Osteoblast (primary cell): ENCODE data around the gene LHFPL3. TPM values are rescaled to one million over a fixed set of nuclear protein-coding genes. Genes with fewer than 3 reads are reported as not detected.
"Not testable (repeated sequence)": the region's sequence is repeated elsewhere in the genome, so short reads cannot be mapped to it uniquely, and the experiment has no call there.

Experiments used
- DNase-seq: peaks from one replicate; pipeline ENCODE4 v3.0.0; 2011; ENCODE audit warnings: low spot score, mixed read lengths; ENCODE audit not compliant: insufficient read length; ENCODE audit errors: missing footprints
- H2AFZ ChIP-seq: 2 replicates; pipeline ENCODE4 v1.6.0; 2011; ENCODE audit warnings: mild to moderate bottlenecking, low read length
- H3K27ac ChIP-seq: 2 replicates; pipeline ENCODE4 v1.5.1; 2011; ENCODE audit warnings: mild to moderate bottlenecking, low read depth, low read length, moderate library complexity
- H3K27me3 ChIP-seq: 2 replicates; pipeline ENCODE4 v1.6.0; 2012; ENCODE audit warnings: mild to moderate bottlenecking, control low read depth, inconsistent platforms, low read length, moderate library complexity; ENCODE audit not compliant: insufficient read depth
- H3K36me3 ChIP-seq: 2 replicates; pipeline ENCODE4 v1.5.1; 2011; ENCODE audit warnings: mild to moderate bottlenecking, low read length, control low read depth, moderate library complexity; ENCODE audit not compliant: insufficient read depth
- H3K4me1 ChIP-seq: 2 replicates; pipeline ENCODE4 v1.5.1; 2011; ENCODE audit warnings: mild to moderate bottlenecking, low read length, control low read depth, moderate library complexity; ENCODE audit not compliant: insufficient read depth
- H3K4me2 ChIP-seq: 2 replicates; pipeline ENCODE4 v1.6.0; 2011; ENCODE audit warnings: mild to moderate bottlenecking, low read length; ENCODE audit not compliant: insufficient read depth
- H3K4me3 ChIP-seq: fragments of 200-600 bp; sonication (generic); 3 replicates; pipeline ENCODE4 v1.5.1; 2012; ENCODE audit warnings: mild to moderate bottlenecking, low read length, inconsistent platforms; ENCODE audit not compliant: insufficient read depth
- H3K79me2 ChIP-seq: 2 replicates; pipeline ENCODE4 v1.6.0; 2012; ENCODE audit warnings: mild to moderate bottlenecking, low read length, control low read depth, inconsistent platforms; ENCODE audit not compliant: insufficient read depth
- H3K9me3 ChIP-seq: 2 replicates; pipeline ENCODE4 v1.5.1; 2011; ENCODE audit warnings: low read depth, low read length, control low read depth
- H4K20me1 ChIP-seq: 2 replicates; pipeline ENCODE4 v1.6.0; 2012; ENCODE audit warnings: mild to moderate bottlenecking, low read length, control low read depth; ENCODE audit not compliant: insufficient read depth
- CTCF ChIP-seq: IDR thresholded peaks from 2 replicates; pipeline ENCODE4 v1.5.1; 2011; ENCODE audit warnings: mild to moderate bottlenecking, low read depth, low read length, moderate library complexity; ENCODE audit errors: extremely low read depth
- total RNA-seq: library from RNA; depleted of rRNA; stranded (reverse); fragments of >200 nt; gene quantifications from 2 replicates; pipeline ENCODE4 v1.2.3, GENCODE V29; 2012

The LHFPL3 gene
- total RNA-seq, 1 donor, result not detected

- TF ChIP-seq CTCF, result no peak
- no peak overlapping the region for H3K4me2 ChIP-seq
- H2AFZ ChIP-seq, result no peak overlapping the region
- no peaks in the 10 kb centered on the region for H3K79me2 ChIP-seq
- H3K9me3 ChIP-seq, result no peaks in the 10 kb centered on the region
- DNase-seq, result no peak
- H3K4me3 ChIP-seq, result no peak overlapping the region
- H3K36me3 ChIP-seq, result no peaks in the 10 kb centered on the region
- H3K27me3 ChIP-seq, result no peaks in the 10 kb centered on the region
- no peaks in the 10 kb centered on the region for H4K20me1 ChIP-seq
- no peak overlapping the region for H3K27ac ChIP-seq
- H3K4me1 ChIP-seq, result peaks cover 15% of the 10 kb centered on the region
These were observed 594.0 kb downstream of the LHFPL3 start for GRCh38 chr7:104922182-104923009.

- H4K20me1 ChIP-seq, result no peaks in the 10 kb centered on the region
- peak overlapping the region; percentile 67 for H3K27ac ChIP-seq
- H3K36me3 ChIP-seq, result no peaks in the 10 kb centered on the region
- DNase-seq, result peak; percentile 84
- H2AFZ ChIP-seq, result peak overlapping the region; percentile 88
- no peak overlapping the region for H3K4me3 ChIP-seq
- H3K9me3 ChIP-seq, result no peaks in the 10 kb centered on the region
- peak; percentile 89 for TF ChIP-seq CTCF
- no peaks in the 10 kb centered on the region for H3K79me2 ChIP-seq
- H3K4me2 ChIP-seq, result peak overlapping the region; percentile 48
- H3K4me1 ChIP-seq, result peaks cover 15% of the 10 kb centered on the region
- no peaks in the 10 kb centered on the region for H3K27me3 ChIP-seq
These were observed 594.6 kb downstream of the LHFPL3 start for GRCh38 chr7:104923010-104923421.

GRCh38 chr7:104926189-104926588, 597.8 kb downstream of the LHFPL3 start:
- not testable (repeated sequence) for H3K4me3 ChIP-seq, H3K4me2 ChIP-seq, H3K27me3 ChIP-seq, H3K36me3 ChIP-seq, DNase-seq, H3K27ac ChIP-seq, H2AFZ ChIP-seq, H3K9me3 ChIP-seq, H3K79me2 ChIP-seq, H4K20me1 ChIP-seq
- H3K4me1 ChIP-seq, result peaks cover 15% of the 10 kb centered on the region

- H3K4me1 ChIP-seq, result peaks cover 15% of the 10 kb centered on the region
- H4K20me1 ChIP-seq, result no peaks in the 10 kb centered on the region
- no peaks in the 10 kb centered on the region for H3K27me3 ChIP-seq
- no peak overlapping the region for H3K4me3 ChIP-seq
- no peaks in the 10 kb centered on the region for H3K36me3 ChIP-seq
- DNase-seq, result peak; percentile 42
- H3K4me2 ChIP-seq, result no peak overlapping the region
- H3K79me2 ChIP-seq, result no peaks in the 10 kb centered on the region
- H3K27ac ChIP-seq, result no peak overlapping the region
- H2AFZ ChIP-seq, result no peak overlapping the region
- TF ChIP-seq CTCF, result no peak
- H3K9me3 ChIP-seq, result no peaks in the 10 kb centered on the region
These were observed 598.2 kb downstream of the LHFPL3 start for GRCh38 chr7:104926601-104927041.
